Inferior parietal cortex (tissue), 1 donor: ENCODE measurements around the gene SLC16A3.
"Not testable (repeated sequence)": the region's sequence is repeated elsewhere in the genome, so short reads cannot be mapped to it uniquely, and the experiment has no call there.

Experiments
- DNase-seq: peaks from one replicate; pipeline ENCODE4 v3.0.0-alpha.2; 2016; ENCODE audit errors: extremely low spot score

SLC16A3 gene

DNA sequence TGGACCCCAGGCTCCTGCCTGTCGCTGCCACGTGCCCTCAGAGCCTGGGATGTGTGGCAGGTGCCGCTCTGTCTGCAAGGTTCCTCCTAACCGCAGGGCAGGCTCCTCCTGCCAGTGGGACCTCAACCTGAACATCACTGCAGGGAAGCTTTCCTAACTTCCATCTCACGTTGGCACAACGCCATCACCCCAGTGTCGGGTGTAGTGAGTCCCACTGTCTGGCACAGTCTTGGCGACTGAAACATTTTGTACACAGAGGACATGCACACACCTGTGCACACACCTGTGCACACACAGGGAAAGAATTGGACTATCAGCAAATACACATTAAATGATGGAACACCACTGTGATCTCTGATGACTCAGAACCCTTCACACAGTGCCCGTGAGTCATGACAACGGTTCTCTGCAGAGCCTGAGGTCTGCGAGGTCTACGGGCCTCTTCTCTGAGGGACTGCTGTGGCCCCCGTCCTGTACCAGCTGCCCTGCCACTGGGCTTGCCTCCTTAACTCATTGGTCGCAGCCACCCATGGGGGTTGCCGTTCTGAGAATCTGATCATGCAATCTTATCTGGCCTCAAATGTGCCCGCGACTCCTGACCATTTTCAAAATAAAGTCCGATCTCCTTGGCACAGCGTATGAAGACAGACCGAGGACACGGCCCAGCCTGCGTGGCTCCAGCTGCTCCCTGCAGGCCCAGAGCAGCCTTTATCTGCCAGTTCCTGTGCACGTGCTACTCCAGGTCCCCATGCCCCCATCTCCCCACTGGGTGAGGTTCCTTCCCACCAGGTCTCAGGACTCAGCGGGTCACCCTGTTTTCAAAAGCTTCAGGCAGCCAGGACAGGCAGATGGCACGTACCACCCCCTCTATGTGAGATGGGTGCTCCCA lies 23.8 kb upstream of the SLC16A3 start:
- no peak for DNase-seq

DNA sequence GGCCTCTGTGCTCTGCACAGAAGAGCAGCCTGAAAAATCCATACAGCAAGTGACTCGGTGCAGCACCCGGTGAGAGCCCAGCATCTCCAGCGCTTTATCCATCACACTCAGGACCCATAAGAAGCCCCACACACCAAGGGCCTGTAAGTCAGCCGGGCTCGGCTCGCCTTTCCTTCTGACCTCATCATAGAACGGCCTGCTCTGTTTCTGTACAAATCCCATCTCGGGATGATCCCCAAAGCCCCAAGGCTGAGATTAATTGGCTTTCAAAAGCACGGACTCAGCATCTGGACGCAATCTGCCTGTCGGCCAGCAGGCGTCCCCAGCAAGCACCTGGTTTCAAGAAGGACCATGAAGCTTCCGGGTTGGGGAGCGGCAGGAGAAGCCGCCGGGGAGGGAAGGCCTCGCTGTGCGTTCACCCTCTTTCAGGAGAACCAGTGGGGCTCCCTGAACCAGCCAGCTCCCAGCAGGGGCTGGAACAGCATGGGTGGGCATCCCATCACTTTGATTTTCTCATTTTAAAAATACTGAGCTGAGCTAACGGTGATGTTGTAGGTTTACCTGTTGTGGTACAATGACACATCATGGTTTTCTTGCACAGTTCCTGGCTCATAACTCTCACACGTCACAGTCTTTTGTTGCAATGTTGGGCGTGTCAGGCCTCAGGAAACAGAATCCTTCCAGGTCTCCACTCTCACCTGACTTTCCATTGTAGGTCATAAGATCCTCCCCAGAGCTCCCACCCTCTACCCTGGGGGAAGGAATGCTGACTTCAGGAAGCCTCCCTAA lies 22.9 kb upstream of the SLC16A3 start:
- DNase-seq: peak; percentile 83

DNA sequence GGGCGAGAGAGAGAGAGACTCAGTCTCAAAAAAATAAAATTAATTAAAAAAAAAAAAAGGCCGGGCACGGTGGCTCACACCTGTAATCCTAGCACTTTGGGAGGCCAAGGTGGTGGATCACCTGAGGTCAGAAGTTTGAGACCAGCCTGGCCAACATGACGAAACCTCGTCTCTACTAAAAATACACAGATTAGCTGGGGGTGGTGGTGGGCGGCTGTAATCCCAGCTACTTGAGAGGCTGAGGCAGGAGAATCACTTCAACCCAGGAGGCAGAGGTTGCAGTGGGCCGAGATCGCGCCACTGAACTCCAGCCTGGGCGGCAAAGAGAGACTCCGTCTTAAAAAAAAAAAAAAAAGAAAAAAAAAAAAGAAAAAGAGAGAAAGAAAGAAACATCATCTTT lies 18.2 kb upstream of the SLC16A3 start:
- not testable (repeated sequence) for DNase-seq

- DNase-seq: peak; percentile 60
Observed at GRCh38 chr17:82212331-82213250, 16.3 kb upstream of the SLC16A3 start, which contains the start of gene CCDC57. Gene CCDC57, minus strand, starts transcription at chr17:82212842. Its CDS starts 10,898 bp downstream, at chr17:82201944.

DNA sequence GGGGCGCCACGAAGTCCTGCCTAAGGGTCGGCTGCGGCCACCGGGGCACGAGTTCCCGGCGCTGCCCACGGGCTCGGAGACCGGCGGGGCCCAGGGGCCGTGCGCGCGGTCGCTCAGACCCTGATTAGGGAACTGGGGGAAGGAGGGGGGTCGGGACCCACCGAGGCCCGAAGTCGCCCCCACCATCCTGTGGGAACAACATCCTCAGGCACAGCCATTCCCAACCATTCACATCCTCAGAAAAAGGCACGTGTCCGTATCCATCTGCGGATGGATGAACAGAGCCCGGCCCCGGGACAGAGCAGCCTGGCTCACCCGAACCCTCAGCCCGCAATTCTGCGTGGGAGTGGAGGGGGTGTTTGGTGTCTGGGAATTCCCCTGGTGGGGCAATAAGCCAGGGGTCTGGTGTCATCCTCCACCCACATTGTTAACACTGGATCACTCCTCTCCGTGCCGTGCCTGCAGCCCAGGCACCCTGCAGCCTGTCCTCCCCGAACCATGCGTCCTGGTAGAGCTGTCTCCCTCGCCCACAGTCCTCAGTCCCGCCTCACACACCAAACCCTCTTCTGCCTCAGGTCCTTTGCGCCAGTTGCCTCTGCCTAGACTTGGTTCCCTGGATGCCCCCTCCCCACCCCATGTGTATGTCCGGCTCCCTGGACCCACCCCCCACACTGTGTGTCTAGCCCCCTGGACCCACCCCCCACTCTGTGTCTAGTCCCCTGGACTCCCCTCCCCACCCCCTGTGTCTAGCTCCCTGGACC lies 15.4 kb upstream of the SLC16A3 start:
- peak; percentile 60 for DNase-seq

DNA sequence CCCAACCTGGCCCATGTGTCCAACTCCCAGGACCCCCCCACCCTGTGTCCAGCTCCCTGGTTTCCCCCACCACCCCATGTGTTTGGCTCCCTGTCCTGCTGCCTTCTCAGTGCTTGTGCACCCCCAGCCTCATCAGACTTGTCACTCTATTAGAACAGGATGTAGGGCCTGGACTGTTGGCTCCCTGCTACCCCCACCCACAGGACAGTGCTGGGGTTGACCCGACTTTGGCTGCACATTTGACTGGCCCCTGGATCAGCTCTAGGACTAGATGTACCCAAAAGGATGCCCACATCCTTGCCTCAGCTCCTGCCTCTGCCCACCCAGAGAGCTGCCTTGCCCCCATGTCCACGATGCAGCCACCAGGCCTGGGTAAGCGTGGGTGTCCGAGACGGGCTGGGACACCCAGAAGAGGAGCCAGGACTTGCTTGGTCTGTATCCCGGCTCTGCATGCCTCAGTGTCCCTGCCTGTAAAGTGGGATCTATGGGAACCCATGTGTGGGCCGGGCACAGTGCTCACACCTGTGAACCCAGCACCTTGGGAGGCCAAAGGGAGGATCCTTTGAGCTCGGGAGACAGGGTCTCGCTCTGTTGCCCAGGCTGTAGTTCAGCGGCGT lies 14.7 kb upstream of the SLC16A3 start:
- DNase-seq: no peak

DNA sequence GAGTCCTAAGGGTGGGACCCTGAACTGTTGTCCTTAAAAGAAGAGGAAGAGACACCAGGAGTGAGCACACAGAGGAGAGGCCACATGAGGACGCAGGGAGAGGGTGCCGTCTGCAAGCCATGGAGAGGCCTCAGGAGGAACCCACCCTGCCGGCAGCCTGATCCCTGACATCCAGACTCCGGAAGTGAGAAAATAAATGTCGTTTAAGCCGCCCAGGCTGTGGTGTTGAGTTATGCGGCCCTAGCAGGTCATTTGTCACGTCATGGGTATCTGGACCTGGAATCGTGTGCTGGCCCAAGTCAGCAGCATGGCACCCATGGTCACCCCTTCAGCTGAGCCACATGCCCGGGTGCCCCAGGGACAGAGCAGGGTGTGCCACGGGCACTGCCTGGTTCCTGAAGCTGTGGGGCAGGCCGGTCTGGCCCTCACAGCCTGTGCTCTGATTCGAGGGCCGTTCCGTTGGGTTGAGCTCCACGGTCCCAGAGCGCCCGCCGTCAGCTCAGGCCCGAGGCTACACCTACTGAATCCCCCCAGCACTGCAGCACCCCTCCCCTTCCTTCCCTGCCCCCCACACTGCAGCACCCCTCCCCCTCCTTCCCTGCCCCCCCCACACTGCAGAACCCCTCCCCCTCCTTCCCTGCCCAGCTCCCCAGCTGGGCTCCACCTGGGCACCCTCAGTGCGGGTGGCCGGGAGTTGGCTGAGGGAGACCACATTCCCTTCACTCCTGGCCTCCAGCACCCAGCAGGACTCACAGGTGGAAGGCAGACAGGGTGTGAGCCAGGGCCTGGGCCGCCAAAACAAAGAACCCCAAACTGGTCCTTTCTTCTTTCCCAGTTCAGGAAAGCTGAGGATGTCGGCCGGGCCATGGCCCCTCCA lies 13.5 kb upstream of the SLC16A3 start:
- DNase-seq: no peak

DNA sequence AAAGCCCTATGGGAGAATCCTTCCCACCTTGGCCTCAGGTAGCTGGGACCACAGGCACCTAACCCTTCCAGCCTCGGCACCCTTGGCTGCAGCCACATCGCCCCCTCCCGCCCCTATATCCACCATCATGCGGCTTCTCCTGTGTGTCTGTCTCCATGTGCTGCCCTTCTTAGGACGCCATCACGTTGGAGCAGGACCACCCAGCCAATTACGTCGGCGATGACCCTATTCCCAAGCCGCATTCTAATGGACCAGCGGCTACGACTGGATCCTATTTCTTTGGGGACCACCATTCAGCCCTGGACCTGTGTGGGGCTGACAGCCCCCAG lies 12.9 kb upstream of the SLC16A3 start:
- DNase-seq: no peak

DNA sequence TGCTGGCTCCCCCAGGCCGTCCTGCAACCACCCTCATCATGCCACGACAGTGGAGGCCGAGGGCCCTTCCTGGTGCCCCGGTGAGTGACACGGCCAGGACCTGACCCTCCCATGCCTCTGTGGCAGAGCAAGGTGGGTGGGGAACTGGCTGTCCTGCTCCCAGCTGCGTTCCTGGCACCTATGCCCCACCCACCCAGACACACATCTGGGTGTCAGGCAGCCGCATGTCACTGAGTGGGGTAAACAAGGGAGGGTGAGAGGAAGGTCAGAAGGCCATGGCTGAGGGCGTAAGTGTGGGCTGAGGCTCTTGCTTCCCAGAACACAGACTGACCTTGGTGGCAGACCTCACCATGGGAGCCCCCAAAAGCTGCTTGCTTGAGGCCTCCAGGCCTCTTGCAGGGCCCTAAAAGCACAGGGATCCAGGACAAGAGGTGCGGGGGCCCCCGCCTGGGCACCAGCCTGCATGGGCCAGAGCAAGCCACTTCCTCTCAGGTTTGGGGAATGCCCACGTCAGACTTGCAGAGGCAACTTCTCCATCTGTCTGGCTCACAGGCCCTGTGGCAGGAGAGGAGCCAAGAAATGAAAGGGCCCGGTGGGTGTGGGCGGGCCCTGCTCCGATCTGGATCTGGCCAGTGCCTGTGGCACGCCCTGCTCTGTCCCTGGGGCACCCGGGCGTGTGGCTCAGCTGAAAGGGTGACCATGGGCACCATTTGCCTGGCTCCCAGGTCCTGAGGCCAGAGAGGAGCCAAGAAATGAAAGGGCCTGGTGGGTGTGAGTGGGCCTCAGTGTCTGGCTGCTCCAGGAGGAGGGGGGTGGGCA lies 12.3 kb upstream of the SLC16A3 start:
- DNase-seq: no peak

- DNase-seq: no peak
Observed at GRCh38 chr17:82217120-82217529, 11.7 kb upstream of the SLC16A3 start.

DNA sequence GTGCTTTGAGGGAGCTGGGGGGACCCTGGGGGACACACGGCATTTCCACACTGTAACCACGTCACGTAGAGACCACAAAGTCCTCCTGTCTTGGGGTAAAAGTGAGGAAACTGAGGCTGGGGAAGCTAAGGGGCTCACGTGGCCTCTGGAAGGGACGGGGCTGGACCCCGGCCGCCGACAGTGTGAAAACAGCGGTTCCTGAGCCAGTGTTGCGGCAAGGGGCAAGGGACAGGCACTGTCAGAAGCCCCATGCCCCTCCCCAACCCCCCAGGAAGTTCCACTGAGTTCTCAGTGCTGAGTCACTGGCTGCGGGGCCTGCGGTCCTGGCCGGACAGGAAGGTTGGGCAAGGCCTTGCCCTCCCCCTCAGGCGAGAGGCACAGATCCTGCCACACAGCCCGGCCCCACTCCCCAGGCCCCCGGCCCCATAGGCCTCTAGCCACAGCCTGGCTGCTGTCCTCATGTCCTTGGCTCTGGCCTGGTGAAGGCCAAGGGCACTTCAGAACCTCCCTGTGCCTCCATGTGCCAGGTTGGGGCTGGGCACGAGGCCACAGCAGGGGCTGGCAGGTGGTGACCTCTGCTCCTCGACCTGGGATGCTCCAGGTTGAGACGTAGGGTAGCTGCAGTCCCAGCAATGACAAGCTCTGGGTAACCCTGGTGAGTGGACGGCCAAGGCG lies 11.2 kb upstream of the SLC16A3 start:
- DNase-seq: no peak

GRCh38 chr17:82218349-82219075 lies 10.3 kb upstream of the SLC16A3 start:
- DNase-seq: no peak

DNA sequence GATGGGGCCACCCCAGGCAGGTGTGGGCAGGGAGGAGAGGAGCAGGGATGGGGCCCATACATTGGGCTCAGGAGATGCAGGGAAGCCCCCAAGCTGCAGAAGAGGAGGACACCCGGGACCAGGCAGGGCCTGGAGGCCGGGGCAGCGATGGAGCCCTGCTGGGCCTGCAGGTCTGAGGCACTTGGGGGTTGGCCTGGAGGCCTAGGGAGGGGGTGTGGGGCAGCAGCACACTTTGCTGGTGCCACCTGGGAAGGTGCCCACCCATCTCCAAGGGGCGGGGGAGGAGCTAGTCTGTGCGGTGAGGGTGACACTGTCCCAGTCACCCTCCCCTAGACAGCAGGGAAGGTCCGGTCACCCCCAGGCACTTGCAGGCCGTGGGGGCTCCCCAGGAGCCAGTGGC lies 9.8 kb upstream of the SLC16A3 start:
- DNase-seq: no peak

- no peak for DNase-seq
Observed at GRCh38 chr17:82219753-82220709, 8.8 kb upstream of the SLC16A3 start.

GRCh38 chr17:82221341-82221902 lies 7.4 kb upstream of the SLC16A3 start:
- DNase-seq: no peak

GRCh38 chr17:82222816-82223215 lies 6.0 kb upstream of the SLC16A3 start:
- no peak for DNase-seq
